HepG2 (cell line): ENCODE measurements around the gene NUCB1. TPM values are rescaled to one million over a fixed set of nuclear protein-coding genes. Genes with fewer than 3 reads are reported as not detected.

ENCODE experiments used
- ASH2L ChIP-seq: fragments of 300-600, 200-600 bp; sonication (generic); IDR thresholded peaks from 2 replicates; pipeline ENCODE4 v1.7.0; 2017; ENCODE audit warnings: low read depth, mild to moderate bottlenecking, moderate library complexity, mixed read lengths, low read length; ENCODE audit not compliant: insufficient read length
- CENPBD1 ChIP-seq: sonication (generic); formaldehyde crosslinking; IDR thresholded peaks from 2 replicates; pipeline ENCODE4 v1.8.0; 2022; ENCODE audit warnings: missing genetic modification reagents, low read depth, mild to moderate bottlenecking, borderline replicate concordance
- E2F2 ChIP-seq: sonication (generic); formaldehyde crosslinking; IDR thresholded peaks from 2 replicates; pipeline ENCODE4 v1.4.0; 2020; ENCODE audit warnings: missing genetic modification reagents, borderline replicate concordance
- FOXK1 ChIP-seq: sonication (generic); formaldehyde crosslinking; IDR thresholded peaks from 2 replicates; pipeline ENCODE4 v1.4.0; 2020; ENCODE audit warnings: low read depth, missing genetic modification reagents, borderline replicate concordance
- HOMEZ ChIP-seq: IDR thresholded peaks from 2 replicates; pipeline ENCODE4 v1.6.1; 2016; ENCODE audit warnings: low read depth
- MATR3 ChIP-seq: sonication (generic); formaldehyde crosslinking; IDR thresholded peaks from 2 replicates; pipeline ENCODE4 v1.4.0; 2020; ENCODE audit warnings: missing genetic modification reagents
- NR2F6 ChIP-seq, 2 experiments: IDR thresholded peaks; 2 replicates each; pipeline ENCODE4 v1.6.1; 2016; ENCODE audit warnings: antibody characterized with exemption in 1 of 2, mild to moderate bottlenecking in 1 of 2
- RFXANK ChIP-seq: IDR thresholded peaks from 2 replicates; pipeline ENCODE4 v1.6.1; 2016
- SKIL ChIP-seq: sonication (generic); formaldehyde crosslinking; IDR thresholded peaks from 2 replicates; pipeline ENCODE4 v1.8.0; 2022; ENCODE audit warnings: missing genetic modification reagents, mild to moderate bottlenecking, moderate library complexity, borderline replicate concordance
- SMAD1 ChIP-seq: sonication (generic); formaldehyde crosslinking; IDR thresholded peaks from 2 replicates; pipeline ENCODE4 v1.4.0; 2020; ENCODE audit warnings: missing genetic modification reagents, low read depth, mild to moderate bottlenecking, borderline replicate concordance
- YEATS2 ChIP-seq: sonication (generic); formaldehyde crosslinking; IDR thresholded peaks from 2 replicates; pipeline ENCODE4 v1.4.0; 2020; ENCODE audit warnings: missing genetic modification reagents, borderline replicate concordance
- ZBTB43 ChIP-seq: sonication (generic); formaldehyde crosslinking; conservative IDR thresholded peaks from 2 replicates; pipeline ENCODE4 v1.4.0; 2020; ENCODE audit warnings: missing genetic modification reagents
- ZNF281 ChIP-seq: sonication (generic); formaldehyde crosslinking; IDR thresholded peaks from 2 replicates; pipeline ENCODE4 v1.4.0; 2020; ENCODE audit warnings: missing genetic modification reagents, borderline replicate concordance
- ZNF337 ChIP-seq: sonication (generic); formaldehyde crosslinking; IDR thresholded peaks from 2 replicates; pipeline ENCODE4 v1.5.1; 2020; ENCODE audit warnings: missing genetic modification reagents, low read depth, mild to moderate bottlenecking, borderline replicate concordance
- ZNF775 ChIP-seq: sonication (generic); formaldehyde crosslinking; IDR thresholded peaks from 2 replicates; pipeline ENCODE4 v1.4.0; 2020; ENCODE audit warnings: missing genetic modification reagents, mild to moderate bottlenecking, moderate library complexity, borderline replicate concordance
- polyA plus RNA-seq, 8 experiments: library from polyadenylated mRNA; depleted of rRNA in 3 of 8; stranded (reverse) in 7 of 8; unstranded in 1 of 8; fragments of >200 nt; fragmentation: Illumina TruSeq in 4 of 8; extraction: Trizol in 4 of 8; gene quantifications; 2 replicates each; pipeline versions ENCODE4 v1.2.1 to v1.2.3, GENCODE V29; 2011 to 2016; ENCODE audit warnings: low read depth in 4 of 8, missing spikeins in 1 of 8, mixed read lengths in 1 of 8; ENCODE audit not compliant: insufficient read depth in 1 of 8
- total RNA-seq, 5 experiments: library from RNA; depleted of rRNA; stranded (reverse); fragments of >200 nt; fragmentation: Illumina TruSeq; extraction: Trizol; gene quantifications; 2 replicates each; pipeline ENCODE4 v1.2.3, GENCODE V29; 2016; ENCODE audit warnings: low read depth in 1 of 5

The NUCB1 gene
- total and polyA plus RNA-seq, 2 of the 13 experiments (the other 11 are each of a cell fraction or from before 2014, with no cell fraction given), result 82.3 to 106 TPM

GRCh38 chr19:48963371-48964204 is 63.5 kb downstream of the NUCB1 start (continued):
- TF ChIP-seq ZNF775 (CRISPR knock-in tag) (no peak), CENPBD1 (CRISPR knock-in tag) (no peak), RFXANK (CRISPR knock-in tag) (no peak), E2F2 (CRISPR knock-in tag) (no peak), FOXK1 (CRISPR knock-in tag) (peak; percentile 69), HOMEZ (peak; percentile 27; the same call in 1 of the 2 replicates), NR2F6 (IDR thresholded peaks at IDR 0.05) (peak; percentile 69), NR2F6 (CRISPR knock-in tag; IDR thresholded peaks at IDR 0.05) (peak; percentile 8; the same call in 1 of the 2 replicates), MATR3 (CRISPR knock-in tag) (no peak), ASH2L (peak; percentile 90), SMAD1 (CRISPR knock-in tag) (peak; percentile 89), ZBTB43 (CRISPR knock-in tag) (no peak), ZNF337 (CRISPR knock-in tag) (no peak), SKIL (CRISPR knock-in tag) (no peak; the same call in 1 of the 2 replicates), YEATS2 (CRISPR knock-in tag) (peak; percentile 63; the same call in 1 of the 2 replicates), ZNF281 (CRISPR knock-in tag) (peak; percentile 92)
